HG03460 (cell line): Measurements from ENCODE around the gene TM9SF2.
"Not testable (repeated sequence)": the region's sequence is repeated elsewhere in the genome, so short reads cannot be mapped to it uniquely, and the experiment has no call there.

Experiments
- ATAC-seq: cut with Tn5 transposase; IDR thresholded peaks from one replicate; pipeline ENCODE4 v1.9.1; 2021; ENCODE audit not compliant: unreplicated experiment

TM9SF2 gene

GRCh38 chr13:99501184-99501847 lies at the start of gene TM9SF2:
TSS of gene TM9SF2 (plus strand) at chr13:99501472. CDS start at chr13:99501607, 135 bp downstream.
- ATAC-seq: peak; percentile 40

- ATAC-seq: no peak
Observed at GRCh38 chr13:99454518-99455183, 46.6 kb upstream of the TM9SF2 start.

- no peak for ATAC-seq
Observed at GRCh38 chr13:99459099-99459850, 42.0 kb upstream of the TM9SF2 start.

- not testable (repeated sequence) for ATAC-seq
Observed at GRCh38 chr13:99460802-99461201, 40.5 kb upstream of the TM9SF2 start.

GRCh38 chr13:99463646-99464397 lies 37.5 kb upstream of the TM9SF2 start:
- no peak for ATAC-seq

- no peak for ATAC-seq
Observed at GRCh38 chr13:99464441-99464949, 36.8 kb upstream of the TM9SF2 start.

- no peak for ATAC-seq
Observed at GRCh38 chr13:99465454-99465853, 35.8 kb upstream of the TM9SF2 start.

- no peak for ATAC-seq
Observed at GRCh38 chr13:99467764-99468163, 33.5 kb upstream of the TM9SF2 start.

- no peak for ATAC-seq
Observed at GRCh38 chr13:99469041-99469440, 32.2 kb upstream of the TM9SF2 start.

GRCh38 chr13:99470027-99470426 lies 31.2 kb upstream of the TM9SF2 start:
- no peak for ATAC-seq

GRCh38 chr13:99471221-99472121 lies 29.8 kb upstream of the TM9SF2 start:
- no peak for ATAC-seq

GRCh38 chr13:99472122-99472440 lies 29.2 kb upstream of the TM9SF2 start:
- ATAC-seq: no peak

- ATAC-seq: no peak
Observed at GRCh38 chr13:99473515-99473914, 27.8 kb upstream of the TM9SF2 start.

GRCh38 chr13:99476648-99477047 lies 24.6 kb upstream of the TM9SF2 start:
- no peak for ATAC-seq

- ATAC-seq: no peak
Observed at GRCh38 chr13:99477493-99477892, 23.8 kb upstream of the TM9SF2 start.

- ATAC-seq: no peak
Observed at GRCh38 chr13:99481366-99481765, 19.9 kb upstream of the TM9SF2 start.

GRCh38 chr13:99484473-99484872 lies 16.8 kb upstream of the TM9SF2 start:
- no peak for ATAC-seq

- ATAC-seq: no peak
Observed at GRCh38 chr13:99486996-99487395, 14.3 kb upstream of the TM9SF2 start.

- ATAC-seq: no peak
Observed at GRCh38 chr13:99489028-99489427, 12.2 kb upstream of the TM9SF2 start.

- ATAC-seq: not testable (repeated sequence)
Observed at GRCh38 chr13:99491750-99492149, 9.5 kb upstream of the TM9SF2 start.
